ENCODE data around the gene MUC5B. TPM values are rescaled to one million over a fixed set of nuclear protein-coding genes. Genes with fewer than 3 reads are reported as not detected.

MUC5B gene
- total RNA-seq, 1 experiment from 2014 or later = under 0.01 TPM

DNA sequence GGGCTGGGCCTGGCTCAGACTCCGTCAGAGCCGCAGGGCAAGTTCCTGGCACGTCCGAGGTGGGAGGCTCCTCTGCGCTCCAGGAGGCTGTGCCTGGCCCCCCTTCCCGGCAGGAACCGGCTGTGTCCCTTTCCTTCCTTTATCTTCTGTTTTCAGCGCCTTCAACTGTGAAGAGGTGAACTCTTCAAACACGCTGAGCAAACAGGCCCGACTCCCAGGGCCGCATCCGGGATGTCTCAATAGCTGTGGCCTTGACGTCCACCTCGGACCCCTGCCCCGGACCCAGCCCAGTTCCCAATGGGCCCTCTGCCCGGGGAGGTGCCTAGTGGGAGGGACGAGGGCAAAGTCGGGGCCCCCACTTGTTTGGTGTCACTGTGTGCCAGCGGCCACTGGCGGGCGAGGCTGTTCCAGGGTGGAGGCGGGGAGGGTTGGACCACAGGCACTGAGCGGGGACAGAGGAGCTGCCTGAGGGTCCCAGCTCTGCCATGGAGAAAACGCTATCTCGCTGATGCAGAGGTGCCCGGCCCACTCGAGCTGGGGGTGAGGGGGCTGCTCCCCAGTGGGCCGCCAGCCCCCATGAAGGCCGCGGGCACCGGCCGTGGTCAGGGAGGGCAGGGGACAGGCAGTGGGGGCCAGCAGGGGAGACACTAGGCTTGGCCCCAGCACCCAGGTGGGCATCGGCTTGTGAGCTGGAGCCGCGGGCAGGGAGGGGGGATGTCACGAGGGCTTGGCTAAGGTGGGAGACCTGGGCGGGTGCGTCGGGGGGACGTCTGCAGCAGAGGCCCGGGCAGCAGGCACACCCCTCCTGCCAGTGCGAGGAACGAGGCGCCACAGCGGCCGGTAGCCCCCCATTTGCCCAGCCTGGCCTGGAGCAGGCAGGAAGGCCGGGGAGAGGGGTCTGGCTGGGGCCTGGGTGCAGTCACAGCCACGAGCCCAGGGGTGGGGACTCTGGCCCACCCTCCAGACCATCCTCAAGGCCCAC is 2.7 kb upstream of the MUC5B start:
- DNase-seq (ENCODE audit: extremely low read depth, low read depth) = no peak

DNA sequence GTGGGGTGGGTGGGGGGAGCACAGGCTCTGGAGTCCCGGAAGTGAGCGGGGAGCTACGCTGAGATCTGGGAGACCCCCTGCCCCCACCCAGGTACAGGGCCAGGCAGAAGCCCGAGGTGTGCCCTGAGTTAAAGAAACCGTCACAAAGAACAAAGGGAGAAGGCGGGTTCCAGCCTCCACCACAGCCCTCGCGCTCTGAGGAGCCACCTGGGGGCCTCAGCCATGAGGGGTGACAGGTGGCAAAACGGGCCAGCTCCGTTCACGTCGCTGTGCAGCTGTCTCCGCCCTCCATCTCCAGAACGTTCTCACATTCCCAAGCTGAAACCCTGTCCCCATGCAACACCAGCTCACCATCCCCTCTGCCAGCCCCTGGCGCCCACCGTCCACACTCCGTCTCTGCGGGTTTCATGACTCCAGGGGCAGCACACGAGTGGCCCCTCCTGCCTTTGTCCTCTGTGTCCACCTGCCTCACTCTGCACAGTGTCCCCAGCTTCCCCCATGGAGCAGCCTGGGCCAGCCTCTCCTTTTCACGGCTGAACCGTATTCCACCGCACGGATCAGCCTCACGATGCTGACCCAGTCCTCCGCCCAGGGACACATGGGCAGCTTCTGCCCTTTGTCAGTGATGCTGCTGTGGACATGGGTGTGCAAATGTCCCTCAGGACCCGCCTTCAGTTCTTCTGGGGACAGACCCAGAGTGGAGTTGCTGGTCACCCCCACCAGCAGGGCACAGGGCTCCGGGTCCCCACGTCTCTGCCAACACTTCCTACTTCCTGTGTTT is 1.7 kb upstream of the MUC5B start:
- DNase-seq (ENCODE audit: extremely low read depth, low read depth) = no peak

DNA sequence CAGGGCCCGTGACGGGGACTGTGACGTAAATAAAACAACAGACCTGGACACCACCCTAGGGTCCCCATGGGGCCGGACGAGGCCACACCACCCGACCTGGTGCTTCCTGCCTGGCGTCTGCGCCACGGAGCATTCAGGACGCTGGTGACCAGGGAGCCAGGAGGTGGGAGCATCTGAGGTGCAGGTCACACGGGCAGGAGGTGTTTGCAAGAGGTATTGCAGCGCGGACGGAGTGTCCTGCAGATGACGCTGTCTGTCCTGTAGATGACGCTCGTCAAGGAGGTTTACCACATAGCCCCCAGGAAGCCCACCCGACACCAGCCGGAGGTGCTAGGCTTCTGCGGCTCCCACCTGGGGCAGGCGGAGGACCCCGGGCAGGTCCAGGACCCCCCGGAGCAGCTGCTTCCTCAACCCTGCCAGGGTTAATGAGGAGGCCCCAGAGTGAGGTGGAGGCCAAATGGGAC is 986 bp upstream of the MUC5B start:
- no peak for DNase-seq (ENCODE audit: extremely low read depth, low read depth)

DNA sequence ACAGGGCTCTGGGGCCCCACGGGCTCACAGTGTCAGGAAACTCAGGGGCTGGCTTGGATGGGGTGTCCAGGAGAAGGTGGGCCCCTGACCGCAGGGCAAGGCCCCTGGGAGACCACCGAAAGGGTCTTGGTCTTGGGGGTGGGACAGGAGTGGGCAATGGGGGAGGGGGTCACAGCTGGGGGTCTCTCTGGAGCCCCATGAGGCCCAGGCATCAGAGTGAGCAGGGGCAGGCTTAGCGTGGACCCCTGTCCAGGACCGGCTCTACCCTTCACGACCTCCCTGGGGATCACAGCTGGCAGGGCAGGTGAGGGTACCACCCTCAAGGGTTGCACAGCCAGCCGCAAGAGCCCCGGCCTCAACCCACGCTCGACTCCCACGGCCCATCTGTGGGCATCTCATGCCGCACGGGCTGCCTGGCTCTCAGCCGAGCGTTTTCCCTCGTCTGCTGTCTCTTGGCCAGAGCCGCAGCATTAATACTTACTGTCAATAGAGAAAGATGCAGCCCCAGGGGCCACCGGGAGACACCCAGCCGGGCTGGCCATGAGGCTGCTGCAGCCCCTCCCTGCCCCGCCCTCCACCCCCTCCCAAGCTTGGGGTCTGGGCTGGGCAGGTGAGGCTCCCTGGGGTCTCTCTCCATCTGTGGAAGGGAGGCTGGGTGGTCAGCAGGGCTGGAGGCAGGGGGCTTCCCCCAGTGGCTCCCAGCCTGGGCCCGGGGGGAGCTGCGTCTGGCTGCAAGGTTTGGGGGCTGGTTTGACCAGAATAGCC is 662 bp downstream of the MUC5B start:
- DNase-seq (ENCODE audit: extremely low read depth, low read depth) = no peak

DNA sequence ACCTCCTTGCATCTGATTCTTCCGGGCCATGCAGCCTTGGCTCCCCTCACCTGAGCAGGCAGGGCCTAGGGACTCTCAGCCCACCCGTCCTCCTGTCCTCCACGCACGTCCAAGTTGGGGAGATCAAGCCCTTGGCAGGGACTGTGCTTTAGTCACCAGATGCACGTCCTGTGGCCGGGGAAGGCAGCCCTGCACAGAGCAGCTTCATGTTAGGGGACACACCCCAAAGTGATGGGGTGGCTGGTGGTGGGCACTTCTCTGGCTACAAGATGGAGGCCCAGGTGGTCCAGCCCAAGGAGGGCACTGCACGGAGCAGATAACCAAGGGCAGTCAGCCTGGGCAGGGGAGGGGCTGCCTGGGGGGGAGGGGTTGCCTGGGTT is 1.2 kb downstream of the MUC5B start:
- DNase-seq (ENCODE audit: extremely low read depth, low read depth) = no peak

DNA sequence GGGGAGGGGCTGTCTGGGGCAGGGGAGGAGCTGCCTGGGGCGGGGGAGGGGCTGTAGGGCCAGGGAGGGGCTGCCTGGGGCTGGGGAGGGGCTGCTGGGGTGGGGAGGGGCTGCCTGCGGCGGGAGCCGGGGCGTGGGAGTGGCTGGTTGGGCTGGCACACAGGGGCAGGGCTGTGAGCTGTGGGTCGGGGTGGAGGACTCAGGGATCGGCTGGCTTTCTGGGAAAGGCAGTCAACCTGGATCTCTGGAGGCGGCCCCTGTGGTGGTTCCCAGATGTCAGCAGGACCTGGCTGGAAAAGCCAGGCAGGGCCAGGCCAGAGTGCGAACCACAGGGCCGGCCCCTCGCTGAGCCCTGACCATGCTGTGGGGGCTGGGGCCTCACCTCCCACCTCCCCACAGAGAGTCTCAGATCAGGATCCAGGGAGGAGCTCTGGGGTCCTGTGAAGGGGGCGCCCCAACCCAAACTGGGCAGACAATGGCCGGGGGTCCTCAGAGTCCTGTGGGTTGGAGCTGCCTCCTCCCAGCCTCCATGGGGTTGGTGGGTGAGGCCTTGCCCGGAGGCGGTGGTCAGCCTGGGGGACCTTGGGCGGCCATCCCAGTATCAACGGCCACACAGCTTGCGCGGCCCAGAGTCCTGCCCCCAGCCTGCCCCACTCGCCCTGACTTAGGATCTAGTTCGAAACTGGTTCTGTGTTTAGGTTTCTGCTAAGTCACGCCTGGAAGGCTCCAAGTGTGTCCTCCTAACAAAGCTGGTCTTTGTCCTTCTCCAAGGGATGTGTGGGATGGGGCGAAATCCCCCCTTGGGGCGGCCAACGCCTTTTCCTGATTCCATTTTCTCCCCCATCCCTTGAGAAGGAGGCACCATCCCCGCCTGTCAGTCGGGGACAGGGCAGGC is 1.9 kb downstream of the MUC5B start:
- DNase-seq (ENCODE audit: extremely low read depth, low read depth) = no peak

DNA sequence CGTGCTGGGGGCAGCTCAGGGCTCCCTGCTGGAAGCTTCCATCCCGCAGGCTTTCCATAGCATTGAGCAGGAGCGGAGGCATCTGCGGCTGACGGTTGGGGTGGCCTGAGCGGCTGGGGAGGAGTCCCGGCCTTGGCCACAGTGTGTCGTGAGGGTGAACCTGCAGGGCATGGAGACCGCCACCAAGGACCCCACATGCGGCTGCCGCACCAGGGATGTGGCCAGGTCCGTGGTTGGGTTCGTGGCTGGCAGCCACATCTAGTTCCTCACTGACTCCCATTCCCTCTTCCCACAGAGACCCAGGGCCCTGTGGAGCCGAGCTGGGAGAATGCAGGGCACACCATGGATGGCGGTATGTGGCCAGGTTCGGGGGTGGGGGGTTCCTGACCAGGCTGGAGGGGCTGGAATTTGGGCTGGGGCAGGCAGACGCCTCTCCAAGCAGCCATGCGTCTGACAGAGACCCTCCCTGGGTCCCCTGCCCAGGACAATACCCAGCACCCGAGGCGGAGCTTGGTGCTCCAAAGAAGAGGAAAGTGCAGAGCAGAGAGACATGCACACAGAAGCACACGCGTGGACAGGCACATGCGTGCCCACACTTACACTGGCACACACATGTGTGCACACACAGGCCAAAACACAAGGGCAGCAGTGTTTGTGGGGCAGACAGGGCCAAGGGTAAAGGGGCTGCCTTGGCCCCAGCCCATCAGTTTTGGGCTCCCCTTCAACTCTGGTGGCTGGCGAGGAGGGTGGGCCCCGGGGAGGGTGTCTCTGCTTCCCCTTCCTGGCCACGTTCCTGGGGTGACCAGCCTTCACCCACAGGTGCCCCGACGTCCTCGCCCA is 2.7 kb downstream of the MUC5B start:
- DNase-seq (ENCODE audit: extremely low read depth, low read depth) = no peak

DNA sequence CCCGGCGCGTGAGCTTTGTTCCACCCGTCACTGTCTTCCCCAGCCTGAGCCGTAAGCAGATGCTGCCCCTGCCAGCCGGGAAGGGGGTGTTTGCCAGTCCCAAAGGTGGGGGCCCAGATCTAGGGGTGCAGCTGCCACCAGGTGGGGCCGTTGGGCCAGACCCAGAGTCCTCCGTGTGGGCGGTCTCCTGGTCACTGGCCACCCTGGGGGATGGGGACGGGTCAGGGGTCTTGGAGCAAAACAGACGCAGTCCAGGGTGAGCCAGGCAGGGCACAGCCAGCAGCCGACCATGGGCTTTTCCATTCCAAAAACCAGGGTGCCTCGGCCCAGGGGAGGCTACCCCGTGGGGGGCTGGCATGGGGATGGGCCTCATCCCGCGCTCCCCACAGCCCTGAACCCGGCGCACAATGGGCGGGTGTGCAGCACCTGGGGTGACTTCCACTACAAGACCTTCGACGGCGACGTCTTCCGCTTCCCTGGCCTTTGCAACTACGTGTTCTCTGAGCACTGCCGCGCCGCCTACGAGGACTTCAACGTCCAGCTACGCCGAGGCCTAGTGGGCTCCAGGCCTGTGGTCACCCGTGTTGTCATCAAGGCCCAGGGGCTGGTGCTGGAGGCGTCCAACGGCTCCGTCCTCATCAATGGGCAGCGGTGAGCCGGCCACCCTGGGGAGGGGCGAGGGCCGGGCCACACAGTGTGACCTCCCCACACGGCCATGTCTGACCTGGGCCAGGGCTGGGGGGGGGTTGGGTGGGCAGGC is 3.5 kb downstream of the MUC5B start:
- DNase-seq (ENCODE audit: extremely low read depth, low read depth) = no peak

DNA sequence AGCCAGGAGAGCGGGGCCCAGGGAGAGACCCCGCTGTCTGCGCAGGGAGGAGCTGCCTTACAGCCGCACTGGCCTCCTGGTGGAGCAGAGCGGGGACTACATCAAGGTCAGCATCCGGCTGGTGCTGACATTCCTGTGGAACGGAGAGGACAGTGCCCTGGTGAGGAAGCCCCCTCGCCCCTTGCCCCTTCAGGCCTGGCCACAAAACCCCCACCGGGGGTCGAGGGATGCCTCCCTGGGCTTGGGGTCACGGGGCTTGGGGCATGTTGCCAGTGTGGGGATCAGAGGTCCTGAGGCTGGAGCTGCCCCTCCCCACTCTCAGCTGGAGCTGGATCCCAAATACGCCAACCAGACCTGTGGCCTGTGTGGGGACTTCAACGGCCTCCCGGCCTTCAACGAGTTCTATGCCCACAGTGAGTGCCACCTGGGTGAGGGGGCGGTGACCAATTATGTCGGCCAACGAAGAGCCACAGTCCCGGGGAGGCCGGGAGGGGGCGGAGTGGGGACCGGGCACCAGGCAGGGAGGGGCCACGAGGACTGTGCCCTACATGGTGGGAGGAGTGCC is 4.2 kb downstream of the MUC5B start:
- no peak for DNase-seq (ENCODE audit: extremely low read depth, low read depth)

DNA sequence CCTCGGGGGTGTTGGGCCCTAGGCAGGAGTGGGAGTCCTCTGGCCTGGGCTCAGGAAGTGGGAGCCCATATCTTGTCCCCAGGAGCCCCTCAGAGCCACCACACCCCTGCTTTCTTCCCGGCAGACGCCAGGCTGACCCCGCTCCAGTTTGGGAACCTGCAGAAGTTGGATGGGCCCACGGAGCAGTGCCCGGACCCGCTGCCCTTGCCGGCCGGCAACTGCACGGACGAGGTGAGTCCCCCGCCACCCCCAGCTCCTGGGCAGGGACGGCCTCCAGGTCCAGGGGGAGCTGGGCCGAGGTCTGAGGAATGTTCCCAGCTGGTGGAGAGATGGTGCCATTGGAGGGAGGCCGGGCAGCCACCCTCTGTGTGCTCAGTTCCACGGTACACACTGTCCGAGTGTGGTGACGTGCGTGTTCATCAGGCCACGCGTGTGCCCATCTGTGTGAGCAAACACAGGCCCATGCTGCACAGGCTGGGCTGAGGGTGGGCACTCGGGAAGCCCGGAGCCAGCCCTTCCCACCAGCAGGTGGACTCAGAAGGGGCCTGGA is 4.8 kb downstream of the MUC5B start:
- DNase-seq (ENCODE audit: extremely low read depth, low read depth) = no peak

DNA sequence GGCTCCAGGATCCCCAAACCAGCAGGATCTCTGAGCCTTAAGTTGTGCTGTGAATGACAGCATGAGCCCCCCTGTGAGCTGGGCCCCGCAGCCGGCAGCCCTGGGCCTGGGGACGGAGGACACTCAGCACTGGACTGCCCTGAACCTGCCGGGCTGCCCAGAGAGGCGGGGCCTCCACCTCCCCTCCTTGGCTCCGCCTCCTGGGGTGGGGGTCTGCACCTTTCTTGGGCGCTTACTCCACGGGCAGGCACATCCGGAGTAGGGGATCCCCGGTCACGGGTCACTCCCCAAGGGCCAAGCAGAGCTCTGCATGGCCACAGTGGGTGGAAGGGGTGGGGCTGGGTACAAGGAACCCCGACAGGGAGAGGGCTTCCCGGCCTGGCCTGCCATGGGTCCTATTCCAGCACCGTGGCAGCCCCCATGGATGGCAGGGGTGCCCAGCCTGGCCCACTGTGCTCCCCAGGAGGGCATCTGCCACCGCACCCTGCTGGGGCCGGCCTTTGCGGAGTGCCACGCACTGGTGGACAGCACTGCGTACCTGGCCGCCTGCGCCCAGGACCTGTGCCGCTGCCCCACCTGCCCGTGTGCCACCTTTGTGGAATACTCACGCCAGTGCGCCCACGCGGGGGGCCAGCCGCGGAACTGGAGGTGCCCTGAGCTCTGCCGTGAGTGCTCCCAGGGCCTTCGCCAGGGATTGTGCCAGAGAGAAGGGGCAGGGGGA is 5.4 kb downstream of the MUC5B start:
- DNase-seq (ENCODE audit: extremely low read depth, low read depth) = no peak

DNA sequence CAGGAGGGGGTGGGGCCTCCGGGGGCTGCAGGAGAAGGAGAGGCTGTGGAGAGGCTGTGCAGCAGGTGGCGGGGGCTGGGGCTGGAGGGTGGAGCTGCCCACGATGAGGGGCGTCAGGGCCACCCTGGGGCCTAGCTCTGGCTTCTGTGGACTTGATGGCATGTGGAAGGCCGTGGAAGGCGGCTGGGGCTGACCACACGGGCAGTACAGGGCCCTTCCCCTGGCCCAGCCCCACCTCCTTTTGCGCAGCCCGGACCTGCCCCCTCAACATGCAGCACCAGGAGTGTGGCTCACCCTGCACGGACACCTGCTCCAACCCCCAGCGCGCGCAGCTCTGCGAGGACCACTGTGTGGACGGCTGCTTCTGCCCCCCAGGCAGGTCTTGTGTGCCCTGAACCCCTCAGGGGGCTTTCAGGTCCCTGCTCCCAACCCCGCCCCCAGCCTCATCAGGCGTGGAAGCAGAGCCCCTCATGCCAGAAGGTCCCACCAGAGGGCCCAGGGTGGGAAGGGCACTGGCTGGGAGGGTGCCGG is 6.1 kb downstream of the MUC5B start:
- no peak for DNase-seq (ENCODE audit: extremely low read depth, low read depth)

DNA sequence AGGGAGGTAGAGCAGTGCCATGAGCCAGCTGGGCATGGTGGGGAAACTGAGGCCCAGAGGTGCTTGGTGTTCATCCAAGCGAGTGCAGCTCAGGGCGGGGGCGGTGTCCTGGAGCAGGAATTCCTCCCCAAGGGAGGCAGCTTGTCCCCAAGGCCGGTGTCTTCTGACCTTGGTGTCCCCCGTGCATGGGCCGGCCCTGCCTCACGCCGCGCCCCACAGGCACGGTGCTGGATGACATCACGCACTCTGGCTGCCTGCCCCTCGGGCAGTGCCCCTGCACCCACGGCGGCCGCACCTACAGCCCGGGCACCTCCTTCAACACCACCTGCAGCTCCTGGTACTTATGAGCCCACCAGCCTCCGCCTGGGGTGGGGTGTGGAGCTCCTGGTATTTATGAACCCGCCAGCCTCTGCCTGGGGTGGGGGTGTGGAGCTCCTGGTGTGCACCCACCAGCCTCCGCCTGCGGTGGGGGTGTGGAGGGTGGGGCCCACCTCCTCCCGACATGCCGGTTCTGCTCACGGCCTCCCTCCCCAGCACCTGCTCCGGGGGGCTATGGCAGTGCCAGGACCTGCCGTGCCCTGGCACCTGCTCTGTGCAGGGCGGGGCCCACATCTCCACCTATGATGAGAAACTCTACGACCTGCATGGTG is 6.7 kb downstream of the MUC5B start:
- no peak for DNase-seq (ENCODE audit: extremely low read depth, low read depth)

DNA sequence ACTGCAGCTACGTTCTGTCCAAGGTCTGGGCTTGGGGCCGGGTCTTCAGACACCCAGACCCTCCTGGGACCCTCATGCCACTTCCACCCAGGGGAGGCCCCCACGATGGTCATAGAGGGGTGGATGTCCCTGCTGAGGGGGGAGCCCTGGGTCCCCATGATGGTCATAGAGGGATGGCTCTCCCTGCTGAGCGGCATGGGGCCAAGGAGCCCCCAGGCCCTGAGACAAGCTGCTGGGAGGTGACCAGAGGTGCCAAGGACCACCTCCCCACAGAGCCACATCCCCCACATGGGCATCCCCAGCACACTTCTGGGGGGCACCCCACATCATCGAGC is 7.2 kb downstream of the MUC5B start:
- DNase-seq (ENCODE audit: extremely low read depth, low read depth) = no peak

DNA sequence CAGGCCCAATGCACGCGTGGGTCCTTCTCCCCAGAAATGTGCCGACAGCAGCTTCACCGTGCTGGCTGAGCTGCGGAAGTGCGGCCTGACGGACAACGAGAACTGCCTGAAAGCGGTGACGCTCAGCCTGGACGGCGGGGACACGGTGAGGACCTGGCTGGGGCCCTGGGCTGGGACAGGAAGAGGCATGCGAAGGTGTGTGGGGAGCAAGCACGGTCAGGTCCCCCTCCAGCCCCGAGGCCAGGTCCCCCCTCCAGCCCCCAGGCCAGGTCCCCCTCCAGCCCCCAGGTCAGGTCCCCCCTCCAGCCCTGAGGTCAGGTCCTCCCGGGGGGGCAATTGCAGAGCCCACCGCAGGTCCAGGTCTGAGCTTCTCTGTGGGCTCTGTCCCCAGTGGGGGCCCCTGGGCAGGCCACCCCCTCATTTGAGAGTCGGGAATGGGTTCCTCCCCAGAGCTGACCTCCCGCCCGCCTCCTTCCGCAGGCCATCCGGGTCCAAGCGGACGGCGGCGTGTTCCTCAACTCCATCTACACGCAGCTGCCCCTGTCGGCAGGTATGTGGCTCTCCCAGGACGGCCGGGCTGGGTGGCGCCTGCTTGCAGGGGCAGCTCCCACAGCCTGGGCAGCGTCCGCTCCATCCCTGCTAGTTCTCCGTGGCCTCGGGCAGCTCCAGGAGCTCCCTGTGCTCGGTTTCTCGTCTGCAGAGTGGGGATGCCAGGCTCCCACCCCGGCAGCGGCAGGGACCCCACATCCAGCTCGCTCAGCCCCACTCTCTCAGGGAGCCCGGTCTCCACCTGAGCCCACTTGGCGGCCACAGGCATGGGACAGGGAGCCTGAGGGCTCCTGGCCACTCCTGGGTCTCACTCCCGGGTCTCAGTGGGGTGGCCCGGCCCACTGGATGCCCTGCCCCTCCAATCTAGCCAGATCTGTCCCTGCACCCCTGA is 7.9 kb downstream of the MUC5B start:
- DNase-seq (ENCODE audit: extremely low read depth, low read depth) = no peak

Data from NCI-H460 (cell line).